ENCODE data around the gene FBXO36. TPM values are rescaled to one million over a fixed set of nuclear protein-coding genes. Genes with fewer than 3 reads are reported as not detected.

Gene FBXO36
- total RNA-seq, 1 experiment from 2014 or later = 3.8 TPM

GRCh38 chr2:229942671-229943070, 20.4 kb downstream of the FBXO36 start:
- Histone ChIP-seq H4K20me1 (ENCODE audit: insufficient read depth) (no peaks in the 10 kb centered on the region), H2AFZ (ENCODE audit: low read depth, low read length, poor library complexity, severe bottlenecking) (no peak overlapping the region), H3K27me3 (ENCODE audit: insufficient read depth, low read length) (no peaks in the 10 kb centered on the region), H3K27ac (ENCODE audit: low read depth, low read length) (no peak overlapping the region), H3K9ac (ENCODE audit: low read length) (no peak overlapping the region), H3K9me3 (ENCODE audit: control insufficient read depth in 1 of 2, insufficient read depth in 1 of 2, low read depth in 1 of 2, low read length in 2 of 2) (no peaks in the 10 kb centered on the region), H3K4me2 (ENCODE audit: low read length) (no peak overlapping the region), H3K4me1 (ENCODE audit: control insufficient read depth in 1 of 2, insufficient read depth in 2 of 2, low read length in 2 of 2) (peaks cover 0 to 4% of the 10 kb centered on the region in 2 experiments; a peak in 1 of 4 replicates), H3K9me2 (ENCODE audit: insufficient read depth) (no peaks in the 10 kb centered on the region), H3K36me3 (ENCODE audit: control insufficient read depth in 1 of 2, insufficient read depth in 2 of 2, low read length in 2 of 2) (no peaks in the 10 kb centered on the region), H3K79me2 (ENCODE audit: insufficient read depth, low read length) (no peaks in the 10 kb centered on the region), H3K4me3 (replicated peaks in 1 of 2; ENCODE audit: low read depth in 1 of 2, low read length in 2 of 2) (no peak overlapping the region)
- BruUV-seq (replicated peaks) = no TSS peak
- TF ChIP-seq SRF (IDR thresholded peaks at IDR 0.05; ENCODE audit: low read depth) = no peak
- no peak for TF ChIP-seq EZH2 (IDR thresholded peaks at IDR 0.05)
- no peak for TF ChIP-seq POLR2A (IDR thresholded peaks at IDR 0.05; ENCODE audit: borderline replicate concordance, extremely low read depth, insufficient read depth, insufficient read length)
- TF ChIP-seq SP1 (IDR thresholded peaks at IDR 0.05; ENCODE audit: low read depth) = no peak
- TF ChIP-seq CEBPB (IDR thresholded peaks at IDR 0.05; ENCODE audit: low read depth) = no peak
- ChIA-PET RAD21 (ENCODE audit: low non-redundant PET in 1 of 2, low total read pairs in 2 of 2, uncharacterized antibody in 2 of 2, unreplicated experiment in 2 of 2) (no interaction called here), POLR2A (no interaction called here), CTCF (no interaction called here)
- DNase-seq (ENCODE audit: low read depth, low spot score) (no peak), ATAC-seq (no peak)
- intact Hi-C loops (cut with micrococcal nuclease) = no loop called here

GRCh38 chr2:229943171-229943570, 20.9 kb downstream of the FBXO36 start:
- no TSS peak for BruUV-seq (replicated peaks)
- POLR2A ChIA-PET = no interaction called here

More at GRCh38 chr2:229943171-229943570, 20.9 kb downstream of the FBXO36 start:
- Histone ChIP-seq H3K4me2 (ENCODE audit: low read length) (no peak overlapping the region), H3K9me3 (ENCODE audit: control insufficient read depth in 1 of 2, insufficient read depth in 1 of 2, low read depth in 1 of 2, low read length in 2 of 2) (no peaks in the 10 kb centered on the region), H3K27me3 (ENCODE audit: insufficient read depth, low read length) (no peaks in the 10 kb centered on the region), H3K36me3 (ENCODE audit: control insufficient read depth in 1 of 2, insufficient read depth in 2 of 2, low read length in 2 of 2) (no peaks in the 10 kb centered on the region), H3K79me2 (ENCODE audit: insufficient read depth, low read length) (no peaks in the 10 kb centered on the region), H3K9me2 (ENCODE audit: insufficient read depth) (no peaks in the 10 kb centered on the region), H3K4me3 (replicated peaks in 1 of 2; ENCODE audit: low read depth in 1 of 2, low read length in 2 of 2) (no peak overlapping the region), H2AFZ (ENCODE audit: low read depth, low read length, poor library complexity, severe bottlenecking) (no peak overlapping the region), H3K4me1 (ENCODE audit: control insufficient read depth in 1 of 2, insufficient read depth in 2 of 2, low read length in 2 of 2) (peaks cover 0 to 7% of the 10 kb centered on the region in 2 experiments; a peak in 1 of 4 replicates), H3K9ac (ENCODE audit: low read length) (no peak overlapping the region), H3K27ac (ENCODE audit: low read depth, low read length) (no peak overlapping the region), H4K20me1 (ENCODE audit: insufficient read depth) (no peaks in the 10 kb centered on the region)
- ChIA-PET CTCF (no interaction called here), RAD21 (ENCODE audit: low non-redundant PET in 1 of 2, low total read pairs in 2 of 2, uncharacterized antibody in 2 of 2, unreplicated experiment in 2 of 2) (no interaction called here)
- DNase-seq (ENCODE audit: low read depth, low spot score) = no peak
- intact Hi-C loops (cut with micrococcal nuclease) = no loop called here
- ATAC-seq = no peak
- TF ChIP-seq REST (IDR thresholded peaks at IDR 0.05; ENCODE audit: low read depth) (no peak), ZBTB33 (IDR thresholded peaks at IDR 0.05; ENCODE audit: extremely low read depth, insufficient replicate concordance, low read length) (no peak), CTCF (IDR thresholded peaks at IDR 0.05 in 2 of 3, conservative IDR thresholded peaks at IDR 0.05 in 1 of 3; ENCODE audit: borderline replicate concordance in 1 of 3, insufficient read depth in 1 of 3, low read depth in 2 of 3, low read length in 2 of 3) (no peak), ZFX (IDR thresholded peaks at IDR 0.05) (no peak), ZNF274 (IDR thresholded peaks at IDR 0.05; ENCODE audit: low read depth, low read length) (no peak), CBX3 (IDR thresholded peaks at IDR 0.05; ENCODE audit: low read depth) (no peak), SP1 (IDR thresholded peaks at IDR 0.05; ENCODE audit: low read depth) (no peak), POLR2AphosphoS5 (IDR thresholded peaks at IDR 0.05; ENCODE audit: low read depth, low read length) (no peak)

Measured in HCT116 (cell line).